Measurements from ENCODE around the gene VWA5B2.

The VWA5B2 gene

GRCh38 chr3:184192889-184193288 is 36.5 kb upstream of the VWA5B2 start:
- H3K4me1 ChIP-seq (ENCODE audit: control insufficient read depth, insufficient read depth, low read length), result no peaks in the 10 kb centered on the region
- no peaks in the 10 kb centered on the region for H3K9me3 ChIP-seq (ENCODE audit: control insufficient read depth, insufficient read depth, low read length)
- H3K4me3 ChIP-seq (ENCODE audit: low read depth, low read length), result no peak overlapping the region
- H3K9ac ChIP-seq (ENCODE audit: low read depth, low read length), result no peak overlapping the region
- peaks cover 76% of the 10 kb centered on the region for H3K36me3 ChIP-seq (ENCODE audit: control insufficient read depth, insufficient read depth, low read length)
- no peaks in the 10 kb centered on the region for H3K27me3 ChIP-seq (ENCODE audit: control insufficient read depth, insufficient read depth, low read length)
- H3K27ac ChIP-seq (ENCODE audit: low read depth, low read length), result no peak overlapping the region

- Histone ChIP-seq H3K27ac (ENCODE audit: low read depth, low read length) (no peak overlapping the region), H3K36me3 (ENCODE audit: control insufficient read depth, insufficient read depth, low read length) (peaks cover 64% of the 10 kb centered on the region), H3K27me3 (ENCODE audit: control insufficient read depth, insufficient read depth, low read length) (no peaks in the 10 kb centered on the region), H3K9me3 (ENCODE audit: control insufficient read depth, insufficient read depth, low read length) (no peaks in the 10 kb centered on the region), H3K9ac (ENCODE audit: low read depth, low read length) (no peak overlapping the region), H3K4me1 (ENCODE audit: control insufficient read depth, insufficient read depth, low read length) (no peaks in the 10 kb centered on the region), H3K4me3 (ENCODE audit: low read depth, low read length) (no peak overlapping the region)
Observed at GRCh38 chr3:184193991-184194539, 35.3 kb upstream of the VWA5B2 start.

- Histone ChIP-seq H3K27me3 (ENCODE audit: control insufficient read depth, insufficient read depth, low read length) (no peaks in the 10 kb centered on the region), H3K36me3 (ENCODE audit: control insufficient read depth, insufficient read depth, low read length) (peaks cover 40% of the 10 kb centered on the region), H3K4me1 (ENCODE audit: control insufficient read depth, insufficient read depth, low read length) (no peaks in the 10 kb centered on the region), H3K9me3 (ENCODE audit: control insufficient read depth, insufficient read depth, low read length) (no peaks in the 10 kb centered on the region), H3K9ac (ENCODE audit: low read depth, low read length) (no peak overlapping the region), H3K27ac (ENCODE audit: low read depth, low read length) (no peak overlapping the region), H3K4me3 (ENCODE audit: low read depth, low read length) (no peak overlapping the region)
Observed at GRCh38 chr3:184196536-184196935, 32.8 kb upstream of the VWA5B2 start.

GRCh38 chr3:184198509-184198908 is 30.9 kb upstream of the VWA5B2 start:
- no peaks in the 10 kb centered on the region for H3K4me1 ChIP-seq (ENCODE audit: control insufficient read depth, insufficient read depth, low read length)
- no peaks in the 10 kb centered on the region for H3K9me3 ChIP-seq (ENCODE audit: control insufficient read depth, insufficient read depth, low read length)
- no peak overlapping the region for H3K4me3 ChIP-seq (ENCODE audit: low read depth, low read length)
- H3K27ac ChIP-seq (ENCODE audit: low read depth, low read length), result no peak overlapping the region
- no peak overlapping the region for H3K9ac ChIP-seq (ENCODE audit: low read depth, low read length)
- H3K36me3 ChIP-seq (ENCODE audit: control insufficient read depth, insufficient read depth, low read length), result peaks cover 20% of the 10 kb centered on the region
- no peaks in the 10 kb centered on the region for H3K27me3 ChIP-seq (ENCODE audit: control insufficient read depth, insufficient read depth, low read length)

- no peaks in the 10 kb centered on the region for H3K36me3 ChIP-seq (ENCODE audit: control insufficient read depth, insufficient read depth, low read length)
- H3K27ac ChIP-seq (ENCODE audit: low read depth, low read length), result no peak overlapping the region
- no peaks in the 10 kb centered on the region for H3K4me1 ChIP-seq (ENCODE audit: control insufficient read depth, insufficient read depth, low read length)
- H3K27me3 ChIP-seq (ENCODE audit: control insufficient read depth, insufficient read depth, low read length), result no peaks in the 10 kb centered on the region
- no peaks in the 10 kb centered on the region for H3K9me3 ChIP-seq (ENCODE audit: control insufficient read depth, insufficient read depth, low read length)
- H3K9ac ChIP-seq (ENCODE audit: low read depth, low read length), result no peak overlapping the region
- H3K4me3 ChIP-seq (ENCODE audit: low read depth, low read length), result no peak overlapping the region
Observed at GRCh38 chr3:184200825-184201224, 28.6 kb upstream of the VWA5B2 start.

GRCh38 chr3:184203526-184203925 is 25.9 kb upstream of the VWA5B2 start:
- Histone ChIP-seq H3K27me3 (ENCODE audit: control insufficient read depth, insufficient read depth, low read length) (no peaks in the 10 kb centered on the region), H3K4me1 (ENCODE audit: control insufficient read depth, insufficient read depth, low read length) (no peaks in the 10 kb centered on the region), H3K9me3 (ENCODE audit: control insufficient read depth, insufficient read depth, low read length) (no peaks in the 10 kb centered on the region), H3K36me3 (ENCODE audit: control insufficient read depth, insufficient read depth, low read length) (no peaks in the 10 kb centered on the region), H3K4me3 (ENCODE audit: low read depth, low read length) (no peak overlapping the region), H3K27ac (ENCODE audit: low read depth, low read length) (no peak overlapping the region), H3K9ac (ENCODE audit: low read depth, low read length) (no peak overlapping the region)

GRCh38 chr3:184209146-184209923 is 20.1 kb upstream of the VWA5B2 start:
- Histone ChIP-seq H3K27me3 (ENCODE audit: control insufficient read depth, insufficient read depth, low read length) (no peaks in the 10 kb centered on the region), H3K9me3 (ENCODE audit: control insufficient read depth, insufficient read depth, low read length) (no peaks in the 10 kb centered on the region), H3K36me3 (ENCODE audit: control insufficient read depth, insufficient read depth, low read length) (no peaks in the 10 kb centered on the region), H3K27ac (ENCODE audit: low read depth, low read length) (no peak overlapping the region), H3K4me1 (ENCODE audit: control insufficient read depth, insufficient read depth, low read length) (no peaks in the 10 kb centered on the region), H3K9ac (ENCODE audit: low read depth, low read length) (no peak overlapping the region), H3K4me3 (ENCODE audit: low read depth, low read length) (no peak overlapping the region)

GRCh38 chr3:184211297-184211696 is 18.1 kb upstream of the VWA5B2 start:
- Histone ChIP-seq H3K9ac (ENCODE audit: low read depth, low read length) (no peak overlapping the region), H3K9me3 (ENCODE audit: control insufficient read depth, insufficient read depth, low read length) (no peaks in the 10 kb centered on the region), H3K27ac (ENCODE audit: low read depth, low read length) (no peak overlapping the region), H3K27me3 (ENCODE audit: control insufficient read depth, insufficient read depth, low read length) (no peaks in the 10 kb centered on the region), H3K36me3 (ENCODE audit: control insufficient read depth, insufficient read depth, low read length) (no peaks in the 10 kb centered on the region), H3K4me1 (ENCODE audit: control insufficient read depth, insufficient read depth, low read length) (no peaks in the 10 kb centered on the region), H3K4me3 (ENCODE audit: low read depth, low read length) (no peak overlapping the region)

- no peak overlapping the region for H3K4me3 ChIP-seq (ENCODE audit: low read depth, low read length)
- H3K9ac ChIP-seq (ENCODE audit: low read depth, low read length), result no peak overlapping the region
- no peaks in the 10 kb centered on the region for H3K27me3 ChIP-seq (ENCODE audit: control insufficient read depth, insufficient read depth, low read length)
Observed at GRCh38 chr3:184211718-184212117, 17.7 kb upstream of the VWA5B2 start.

GRCh38 chr3:184218814-184219213 is 10.6 kb upstream of the VWA5B2 start:
- Histone ChIP-seq H3K9ac (ENCODE audit: low read depth, low read length) (no peak overlapping the region), H3K4me1 (ENCODE audit: control insufficient read depth, insufficient read depth, low read length) (no peaks in the 10 kb centered on the region), H3K9me3 (ENCODE audit: control insufficient read depth, insufficient read depth, low read length) (no peaks in the 10 kb centered on the region), H3K27me3 (ENCODE audit: control insufficient read depth, insufficient read depth, low read length) (no peaks in the 10 kb centered on the region), H3K4me3 (ENCODE audit: low read depth, low read length) (no peak overlapping the region), H3K36me3 (ENCODE audit: control insufficient read depth, insufficient read depth, low read length) (no peaks in the 10 kb centered on the region), H3K27ac (ENCODE audit: low read depth, low read length) (no peak overlapping the region)

More at GRCh38 chr3:184211718-184212117, 17.7 kb upstream of the VWA5B2 start:
- Histone ChIP-seq H3K4me1 (ENCODE audit: control insufficient read depth, insufficient read depth, low read length) (no peaks in the 10 kb centered on the region), H3K36me3 (ENCODE audit: control insufficient read depth, insufficient read depth, low read length) (no peaks in the 10 kb centered on the region), H3K27ac (ENCODE audit: low read depth, low read length) (no peak overlapping the region), H3K9me3 (ENCODE audit: control insufficient read depth, insufficient read depth, low read length) (no peaks in the 10 kb centered on the region)

GRCh38 chr3:184222521-184222920 is 6.9 kb upstream of the VWA5B2 start:
- Histone ChIP-seq H3K4me3 (ENCODE audit: low read depth, low read length) (no peak overlapping the region), H3K36me3 (ENCODE audit: control insufficient read depth, insufficient read depth, low read length) (no peaks in the 10 kb centered on the region), H3K9ac (ENCODE audit: low read depth, low read length) (no peak overlapping the region), H3K9me3 (ENCODE audit: control insufficient read depth, insufficient read depth, low read length) (no peaks in the 10 kb centered on the region), H3K4me1 (ENCODE audit: control insufficient read depth, insufficient read depth, low read length) (no peaks in the 10 kb centered on the region), H3K27me3 (ENCODE audit: control insufficient read depth, insufficient read depth, low read length) (peaks cover under 1% of the 10 kb centered on the region; the same call in 1 of the 2 replicates), H3K27ac (ENCODE audit: low read depth, low read length) (no peak overlapping the region)

Data from HUES48 (cell line).